Fibroblast of pulmonary artery (primary cell): Measurements from ENCODE around the gene GFER.

Experiments used
- DNase-seq: peaks from one replicate; pipeline ENCODE4 v3.0.0-alpha.2; 2010; ENCODE audit warnings: low read depth
- H3K4me3 ChIP-seq: replicated peaks from 2 replicates; pipeline ENCODE4 v1.5.1; 2011; ENCODE audit warnings: low read depth, mild to moderate bottlenecking, control low read depth, low read length, moderate library complexity
- TF ChIP-seq, protein P1 (sequence below): IDR thresholded peaks from 2 replicates; pipeline ENCODE4 v1.5.1; 2011; ENCODE audit warnings: mild to moderate bottlenecking, control low read depth, low read length, inconsistent platforms; ENCODE audit errors: missing control alignments

GFER gene

DNA sequence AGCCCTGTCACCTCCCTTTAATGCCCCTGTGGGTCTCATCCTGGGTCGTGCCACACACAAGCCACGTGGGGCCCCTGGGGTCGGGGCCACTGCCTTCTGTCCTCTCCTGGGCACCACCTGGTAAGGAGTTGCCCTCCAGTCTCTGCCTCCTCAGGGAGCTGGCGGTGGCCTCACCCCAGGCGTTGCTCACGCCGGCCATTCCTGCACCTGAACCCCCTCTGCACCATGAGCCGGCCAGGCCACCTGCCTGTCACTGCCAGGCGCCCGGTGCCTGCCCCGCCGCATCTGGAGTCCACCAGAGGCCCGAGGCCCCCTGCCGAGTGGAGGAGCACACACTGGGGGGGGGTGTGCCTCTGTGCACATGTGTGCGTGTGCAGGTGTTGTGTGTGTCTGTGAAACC, 53.1 kb downstream of the GFER start:
- H3K4me3 ChIP-seq: no peak overlapping the region
- TF ChIP-seq, protein P1, sequence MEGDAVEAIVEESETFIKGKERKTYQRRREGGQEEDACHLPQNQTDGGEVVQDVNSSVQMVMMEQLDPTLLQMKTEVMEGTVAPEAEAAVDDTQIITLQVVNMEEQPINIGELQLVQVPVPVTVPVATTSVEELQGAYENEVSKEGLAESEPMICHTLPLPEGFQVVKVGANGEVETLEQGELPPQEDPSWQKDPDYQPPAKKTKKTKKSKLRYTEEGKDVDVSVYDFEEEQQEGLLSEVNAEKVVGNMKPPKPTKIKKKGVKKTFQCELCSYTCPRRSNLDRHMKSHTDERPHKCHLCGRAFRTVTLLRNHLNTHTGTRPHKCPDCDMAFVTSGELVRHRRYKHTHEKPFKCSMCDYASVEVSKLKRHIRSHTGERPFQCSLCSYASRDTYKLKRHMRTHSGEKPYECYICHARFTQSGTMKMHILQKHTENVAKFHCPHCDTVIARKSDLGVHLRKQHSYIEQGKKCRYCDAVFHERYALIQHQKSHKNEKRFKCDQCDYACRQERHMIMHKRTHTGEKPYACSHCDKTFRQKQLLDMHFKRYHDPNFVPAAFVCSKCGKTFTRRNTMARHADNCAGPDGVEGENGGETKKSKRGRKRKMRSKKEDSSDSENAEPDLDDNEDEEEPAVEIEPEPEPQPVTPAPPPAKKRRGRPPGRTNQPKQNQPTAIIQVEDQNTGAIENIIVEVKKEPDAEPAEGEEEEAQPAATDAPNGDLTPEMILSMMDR: no peak
- no peak for DNase-seq
